ENCODE data around the gene PRSS16.

The PRSS16 gene

GRCh38 chr6:27283279-27283678 is 35.8 kb downstream of the PRSS16 start:
- no peak overlapping the region for H2AFZ ChIP-seq (ENCODE audit: low read depth, low read length, severe bottlenecking)
- no peak overlapping the region for H3K4me2 ChIP-seq (ENCODE audit: low read depth, low read length, poor library complexity, severe bottlenecking)
- no peaks in the 10 kb centered on the region for H3K9me2 ChIP-seq (replicated peaks; ENCODE audit: insufficient read depth, low read length)

GRCh38 chr6:27286141-27286540 is 38.6 kb downstream of the PRSS16 start:
- no peaks in the 10 kb centered on the region for H3F3A ChIP-seq (ENCODE audit: insufficient read depth)
- no peaks in the 10 kb centered on the region for H3K9me3 ChIP-seq (ENCODE audit: insufficient read depth, low read length)
- no peaks in the 10 kb centered on the region for H3K36me3 ChIP-seq (ENCODE audit: low read length)
- H2AFZ ChIP-seq (ENCODE audit: low read depth, low read length, severe bottlenecking): no peak overlapping the region
- no peaks in the 10 kb centered on the region for H4K20me1 ChIP-seq (ENCODE audit: low read depth, low read length)
- no peak overlapping the region for H3K9ac ChIP-seq (ENCODE audit: low read length)
- peaks cover 6% of the 10 kb centered on the region; the same call in 1 of the 2 replicates for H3K27me3 ChIP-seq (ENCODE audit: low read length)
- no peaks in the 10 kb centered on the region for H3K9me2 ChIP-seq (replicated peaks; ENCODE audit: insufficient read depth, low read length)
- H3K4me2 ChIP-seq (ENCODE audit: low read depth, low read length, poor library complexity, severe bottlenecking): no peak overlapping the region
- H3K79me2 ChIP-seq (ENCODE audit: insufficient read depth, low read length): no peaks in the 10 kb centered on the region
- TF ChIP-seq CTCF (IDR thresholded peaks at IDR 0.05; ENCODE audit: insufficient read depth, low read length, poor library complexity, severe bottlenecking) (no peak), EZH2phosphoT487 (conservative IDR thresholded peaks at IDR 0.05; ENCODE audit: low read length) (no peak)
- no peak overlapping the region for H3K27ac ChIP-seq (ENCODE audit: low read depth, low read length)
- no peak overlapping the region for H3K4me3 ChIP-seq (ENCODE audit: insufficient read depth, low read length, poor library complexity, severe bottlenecking)

More at GRCh38 chr6:27283279-27283678, 35.8 kb downstream of the PRSS16 start:
- Histone ChIP-seq H3K27ac (ENCODE audit: low read depth, low read length) (no peak overlapping the region), H3K27me3 (ENCODE audit: low read length) (peaks cover 3% of the 10 kb centered on the region; the same call in 1 of the 2 replicates), H4K20me1 (ENCODE audit: low read depth, low read length) (no peaks in the 10 kb centered on the region), H3K36me3 (ENCODE audit: low read length) (no peaks in the 10 kb centered on the region), H3K79me2 (ENCODE audit: insufficient read depth, low read length) (no peaks in the 10 kb centered on the region), H3K4me3 (ENCODE audit: insufficient read depth, low read length, poor library complexity, severe bottlenecking) (no peak overlapping the region), H3F3A (ENCODE audit: insufficient read depth) (no peaks in the 10 kb centered on the region), H3K9me3 (ENCODE audit: insufficient read depth, low read length) (no peaks in the 10 kb centered on the region), H3K9ac (ENCODE audit: low read length) (no peak overlapping the region)
- TF ChIP-seq EZH2phosphoT487 (conservative IDR thresholded peaks at IDR 0.05; ENCODE audit: low read length): no peak
- no peak for TF ChIP-seq CTCF (IDR thresholded peaks at IDR 0.05; ENCODE audit: insufficient read depth, low read length, poor library complexity, severe bottlenecking)

- Histone ChIP-seq H3K79me2 (ENCODE audit: insufficient read depth, low read length) (no peaks in the 10 kb centered on the region), H3K9ac (ENCODE audit: low read length) (no peak overlapping the region), H3K9me2 (replicated peaks; ENCODE audit: insufficient read depth, low read length) (no peaks in the 10 kb centered on the region), H3K27me3 (ENCODE audit: low read length) (peaks cover 6% of the 10 kb centered on the region; the same call in 1 of the 2 replicates), H3K27ac (ENCODE audit: low read depth, low read length) (no peak overlapping the region), H3K4me3 (ENCODE audit: insufficient read depth, low read length, poor library complexity, severe bottlenecking) (no peak overlapping the region), H3K4me2 (ENCODE audit: low read depth, low read length, poor library complexity, severe bottlenecking) (no peak overlapping the region), H4K20me1 (ENCODE audit: low read depth, low read length) (no peaks in the 10 kb centered on the region), H3F3A (ENCODE audit: insufficient read depth) (no peaks in the 10 kb centered on the region), H2AFZ (ENCODE audit: low read depth, low read length, severe bottlenecking) (no peak overlapping the region), H3K9me3 (ENCODE audit: insufficient read depth, low read length) (no peaks in the 10 kb centered on the region), H3K36me3 (ENCODE audit: low read length) (no peaks in the 10 kb centered on the region)
- TF ChIP-seq CTCF (IDR thresholded peaks at IDR 0.05; ENCODE audit: insufficient read depth, low read length, poor library complexity, severe bottlenecking) (no peak), EZH2phosphoT487 (conservative IDR thresholded peaks at IDR 0.05; ENCODE audit: low read length) (no peak)
Observed at GRCh38 chr6:27287751-27288135, 40.2 kb downstream of the PRSS16 start.
